ENCODE results near the gene ADCYAP1R1.

The ADCYAP1R1 gene

GRCh38 chr7:31051598-31052486, at the start of gene ADCYAP1R1:
Gene ADCYAP1R1, plus strand, starts transcription at chr7:31052308. Its CDS starts 10,957 bp downstream, at chr7:31063265.
- Mint-ChIP-seq H3K27ac (no peak within 1 kb of the TSS), H3K9me3 (no peaks in the 10 kb centered on the region), H3K4me3 (no peak within 1 kb of the TSS), H3K27me3 (peaks cover 81% of the 10 kb centered on the region), H3K4me1 (no peaks in the 10 kb centered on the region), H3K36me3 (no peaks in the 10 kb centered on the region)
- CTCF ChIA-PET: no interaction called here
- no peak for DNase-seq

- Mint-ChIP-seq H3K27me3 (peaks cover 70% of the 10 kb centered on the region), H3K4me3 (no peak overlapping the region), H3K4me1 (peaks cover 2% of the 10 kb centered on the region), H3K27ac (no peak overlapping the region), H3K9me3 (no peaks in the 10 kb centered on the region), H3K36me3 (no peaks in the 10 kb centered on the region)
- no peak for DNase-seq
- CTCF ChIA-PET: interaction anchor here (0.9 kb wide), 1 partner anchor 20 kb away, joined by 3 read pairs; no protein-coding TSS in a partner anchor
Observed at GRCh38 chr7:31003097-31003496, 49.0 kb upstream of the ADCYAP1R1 start.

GRCh38 chr7:31003721-31004120, 48.4 kb upstream of the ADCYAP1R1 start:
- no peaks in the 10 kb centered on the region for H3K9me3 Mint-ChIP-seq
- no peak overlapping the region for H3K27ac Mint-ChIP-seq
- H3K27me3 Mint-ChIP-seq: peaks cover 71% of the 10 kb centered on the region
- CTCF ChIA-PET: interaction anchor here (0.9 kb wide), 1 partner anchor 20 kb away, joined by 3 read pairs; no protein-coding TSS in a partner anchor
- DNase-seq: no peak
- peaks cover 2% of the 10 kb centered on the region for H3K4me1 Mint-ChIP-seq
- no peaks in the 10 kb centered on the region for H3K36me3 Mint-ChIP-seq
- no peak overlapping the region for H3K4me3 Mint-ChIP-seq

GRCh38 chr7:31004393-31004792, 47.7 kb upstream of the ADCYAP1R1 start:
- peaks cover 71% of the 10 kb centered on the region for H3K27me3 Mint-ChIP-seq
- H3K4me1 Mint-ChIP-seq: peaks cover 2% of the 10 kb centered on the region
- no peaks in the 10 kb centered on the region for H3K9me3 Mint-ChIP-seq
- H3K36me3 Mint-ChIP-seq: no peaks in the 10 kb centered on the region
- H3K27ac Mint-ChIP-seq: no peak overlapping the region
- DNase-seq: no peak
- CTCF ChIA-PET: no interaction called here
- no peak overlapping the region for H3K4me3 Mint-ChIP-seq

GRCh38 chr7:31006857-31007256, 45.3 kb upstream of the ADCYAP1R1 start:
- no peak for DNase-seq
- Mint-ChIP-seq H3K4me3 (no peak overlapping the region), H3K9me3 (peaks cover 2% of the 10 kb centered on the region), H3K27me3 (peaks cover 74% of the 10 kb centered on the region), H3K27ac (no peak overlapping the region), H3K4me1 (peaks cover 6% of the 10 kb centered on the region), H3K36me3 (no peaks in the 10 kb centered on the region)
- CTCF ChIA-PET: no interaction called here

GRCh38 chr7:31007634-31008033, 44.5 kb upstream of the ADCYAP1R1 start:
- Mint-ChIP-seq H3K4me1 (peaks cover 6% of the 10 kb centered on the region), H3K36me3 (no peaks in the 10 kb centered on the region), H3K27ac (no peak overlapping the region), H3K27me3 (peaks cover 69% of the 10 kb centered on the region), H3K9me3 (peaks cover 2% of the 10 kb centered on the region), H3K4me3 (no peak overlapping the region)
- CTCF ChIA-PET: no interaction called here
- no peak for DNase-seq

- no peak for DNase-seq
- peaks cover 35% of the 10 kb centered on the region for H3K4me1 Mint-ChIP-seq
- CTCF ChIA-PET: interaction anchor here (1.5 kb wide), 1 partner anchor 31 kb away, joined by 3 read pairs; no protein-coding TSS in a partner anchor
Observed at GRCh38 chr7:31014826-31015225, 37.3 kb upstream of the ADCYAP1R1 start.

GRCh38 chr7:31017032-31017675, 35.0 kb upstream of the ADCYAP1R1 start:
- CTCF ChIA-PET: no interaction called here
- DNase-seq: peak; percentile 29
- Mint-ChIP-seq H3K27me3 (peaks cover 24% of the 10 kb centered on the region), H3K27ac (no peak overlapping the region), H3K9me3 (no peaks in the 10 kb centered on the region), H3K4me1 (peaks cover 46% of the 10 kb centered on the region), H3K4me3 (no peak overlapping the region), H3K36me3 (no peaks in the 10 kb centered on the region)

More at GRCh38 chr7:31014826-31015225, 37.3 kb upstream of the ADCYAP1R1 start:
- Mint-ChIP-seq H3K36me3 (no peaks in the 10 kb centered on the region), H3K4me3 (no peak overlapping the region), H3K27me3 (peaks cover 36% of the 10 kb centered on the region), H3K9me3 (peaks cover 2% of the 10 kb centered on the region), H3K27ac (no peak overlapping the region)

GRCh38 chr7:31017721-31018120, 34.4 kb upstream of the ADCYAP1R1 start:
- H3K27ac Mint-ChIP-seq: no peak overlapping the region
- no peak for DNase-seq
- no peaks in the 10 kb centered on the region for H3K36me3 Mint-ChIP-seq
- no peak overlapping the region for H3K4me3 Mint-ChIP-seq
- H3K4me1 Mint-ChIP-seq: peaks cover 51% of the 10 kb centered on the region
- H3K27me3 Mint-ChIP-seq: peaks cover 24% of the 10 kb centered on the region
- H3K9me3 Mint-ChIP-seq: no peaks in the 10 kb centered on the region
- CTCF ChIA-PET: no interaction called here

GRCh38 chr7:31019509-31019908, 32.6 kb upstream of the ADCYAP1R1 start:
- Mint-ChIP-seq H3K27me3 (peaks cover 7% of the 10 kb centered on the region), H3K4me1 (peaks cover 69% of the 10 kb centered on the region), H3K27ac (no peak overlapping the region), H3K9me3 (peaks cover 8% of the 10 kb centered on the region), H3K36me3 (peaks cover 3% of the 10 kb centered on the region), H3K4me3 (no peak overlapping the region)
- no peak for DNase-seq
- CTCF ChIA-PET: interaction anchor here (0.6 kb wide), 1 partner anchor 103 kb away, joined by 3 read pairs; no protein-coding TSS in a partner anchor

GRCh38 chr7:31020161-31020560, 31.9 kb upstream of the ADCYAP1R1 start:
- CTCF ChIA-PET: interaction anchor here (0.9 kb wide), 1 partner anchor 102 kb away, joined by 3 read pairs; no protein-coding TSS in a partner anchor
- Mint-ChIP-seq H3K4me3 (no peak overlapping the region), H3K4me1 (peaks cover 75% of the 10 kb centered on the region)

GRCh38 chr7:31020652-31021051, 31.5 kb upstream of the ADCYAP1R1 start:
- Mint-ChIP-seq H3K36me3 (peaks cover 3% of the 10 kb centered on the region), H3K27ac (no peak overlapping the region), H3K9me3 (peaks cover 8% of the 10 kb centered on the region), H3K27me3 (peaks cover 7% of the 10 kb centered on the region), H3K4me1 (peaks cover 78% of the 10 kb centered on the region), H3K4me3 (no peak overlapping the region)
- DNase-seq: no peak
- CTCF ChIA-PET: interaction anchor here (0.9 kb wide), 1 partner anchor 101 kb away, joined by 3 read pairs; no protein-coding TSS in a partner anchor

More at GRCh38 chr7:31020161-31020560, 31.9 kb upstream of the ADCYAP1R1 start:
- no peak for DNase-seq
- Mint-ChIP-seq H3K9me3 (peaks cover 8% of the 10 kb centered on the region), H3K36me3 (peaks cover 3% of the 10 kb centered on the region), H3K27me3 (peaks cover 7% of the 10 kb centered on the region), H3K27ac (peak overlapping the region; percentile 77)

- peaks cover 8% of the 10 kb centered on the region for H3K9me3 Mint-ChIP-seq
- H3K36me3 Mint-ChIP-seq: peaks cover 3% of the 10 kb centered on the region
- no peak for DNase-seq
- CTCF ChIA-PET: interaction anchor here (1.1 kb wide), 1 partner anchor 39 kb away, joined by 3 read pairs; no protein-coding TSS in a partner anchor
- H3K27ac Mint-ChIP-seq: no peak overlapping the region
- peaks cover 9% of the 10 kb centered on the region for H3K27me3 Mint-ChIP-seq
- H3K4me1 Mint-ChIP-seq: peaks cover 85% of the 10 kb centered on the region
- no peak overlapping the region for H3K4me3 Mint-ChIP-seq
Observed at GRCh38 chr7:31022117-31022516, 30.0 kb upstream of the ADCYAP1R1 start.

GRCh38 chr7:31022726-31023125, 29.4 kb upstream of the ADCYAP1R1 start:
- CTCF ChIA-PET: interaction anchor here (1.1 kb wide), 1 partner anchor 39 kb away, joined by 3 read pairs; no protein-coding TSS in a partner anchor
- peaks cover 14% of the 10 kb centered on the region for H3K27me3 Mint-ChIP-seq
- H3K36me3 Mint-ChIP-seq: peaks cover 3% of the 10 kb centered on the region
- no peak for DNase-seq
- peaks cover 8% of the 10 kb centered on the region for H3K9me3 Mint-ChIP-seq
- H3K4me3 Mint-ChIP-seq: no peak overlapping the region
- H3K27ac Mint-ChIP-seq: no peak overlapping the region
- peaks cover 79% of the 10 kb centered on the region for H3K4me1 Mint-ChIP-seq
